B cell (primary cell): ENCODE measurements around the gene IQCH.

ENCODE experiments used
- CTCF ChIP-seq: fragments of 200-600 bp; IDR thresholded peaks from one replicate; pipeline ENCODE4 v1.8.0; 2022; ENCODE audit warnings: antibody characterized with exemption, mild to moderate bottlenecking
- EZH2 ChIP-seq: IDR thresholded peaks from 2 replicates; pipeline ENCODE4 v1.6.1; 2012; ENCODE audit warnings: borderline replicate concordance, low read depth, mild to moderate bottlenecking, moderate library complexity, low read length; ENCODE audit not compliant: insufficient read depth, poor library complexity, severe bottlenecking

DNA sequence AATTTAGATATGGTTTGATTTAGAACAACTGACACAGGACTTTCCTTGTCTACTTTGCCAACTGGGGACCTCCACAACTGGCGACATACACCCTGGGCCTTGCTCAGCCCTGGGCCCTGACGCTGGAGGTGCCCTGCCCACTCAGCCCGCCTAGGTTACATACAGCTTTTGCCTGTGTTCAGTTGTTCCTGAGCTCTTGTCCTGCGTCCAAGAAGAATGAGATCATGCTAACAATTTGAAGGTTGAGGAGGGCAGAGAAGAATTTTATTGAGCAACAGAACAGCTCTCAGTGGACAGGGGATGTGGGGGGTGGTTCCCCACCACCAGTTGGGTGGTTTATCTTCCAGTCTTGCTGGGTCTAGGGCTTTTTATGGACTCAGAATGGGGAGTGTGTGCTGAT, 67.9 kb downstream of the IQCH start:
- TF ChIP-seq CTCF (no peak), EZH2 (no peak)
